ENCODE data around the gene MTHFD1. TPM values are rescaled to one million over a fixed set of nuclear protein-coding genes. Genes with fewer than 3 reads are reported as not detected.

The MTHFD1 gene
- total and polyA plus RNA-seq, 9 of the 15 experiments (the other 6 are each of a cell fraction or from before 2014, with no cell fraction given): 66.7 to 158 (median 90.9) TPM

GRCh38 chr14:64478634-64479250, 90.6 kb downstream of the MTHFD1 start:
- no peak overlapping the region for H3K4me3 ChIP-seq
- no peaks in the 10 kb centered on the region for H3K27me3 ChIP-seq (ENCODE audit: control insufficient read depth in 2 of 2, insufficient read depth in 2 of 2, low read length in 2 of 2)
- no peak overlapping the region for H3K4me2 ChIP-seq (ENCODE audit: insufficient read depth, low read length)
- H3K4me1 ChIP-seq (replicated peaks in 1 of 2; ENCODE audit: control insufficient read depth in 2 of 2, insufficient read depth in 2 of 2, low read length in 2 of 2): no peaks in the 10 kb centered on the region
- no peaks in the 10 kb centered on the region for H3K9me3 ChIP-seq (replicated peaks; ENCODE audit: control insufficient read depth, insufficient read depth, low read depth, low read length)
- ChIA-PET POLR2A (no interaction called here), CTCF (ENCODE audit: low intra/inter-chr PET ratio) (interaction anchor here (0.6 to 2.0 kb wide), 3 partner anchors 49 to 175 kb away, joined by 3 to 13 read pairs (median 3); no protein-coding TSS in a partner anchor)
- no peaks in the 10 kb centered on the region for H4K20me1 ChIP-seq (replicated peaks; ENCODE audit: control insufficient read depth, insufficient read depth, low read length)
- H3K27ac ChIP-seq (ENCODE audit: extremely low read depth, low read depth, low read length): no peak overlapping the region
- H3K9ac ChIP-seq (ENCODE audit: insufficient read depth in 1 of 2, low read depth in 2 of 2, low read length in 2 of 2): no peak overlapping the region
- ATAC-seq (no peak), DNase-seq (ENCODE audit: extremely low read depth in 1 of 4, low spot score in 3 of 4) (no peak), FAIRE-seq (no peak)
- H3K9me1 ChIP-seq (ENCODE audit: control insufficient read depth, insufficient read depth, low read length): no peaks in the 10 kb centered on the region
- no TSS peak for BruUV-seq (replicated peaks)
- TF ChIP-seq HDAC3 (IDR thresholded peaks at IDR 0.05; ENCODE audit: borderline replicate concordance, partially characterized antibody): no peak
- TF ChIP-seq RAD21 (CRISPR knock-in tag; conservative IDR thresholded peaks at IDR 0.05 in 1 of 2, IDR thresholded peaks at IDR 0.05 in 1 of 2): peak; percentile 48 to 51
- TF ChIP-seq SUPT5H (IDR thresholded peaks at IDR 0.05): no peak
- TF ChIP-seq, protein P1, sequence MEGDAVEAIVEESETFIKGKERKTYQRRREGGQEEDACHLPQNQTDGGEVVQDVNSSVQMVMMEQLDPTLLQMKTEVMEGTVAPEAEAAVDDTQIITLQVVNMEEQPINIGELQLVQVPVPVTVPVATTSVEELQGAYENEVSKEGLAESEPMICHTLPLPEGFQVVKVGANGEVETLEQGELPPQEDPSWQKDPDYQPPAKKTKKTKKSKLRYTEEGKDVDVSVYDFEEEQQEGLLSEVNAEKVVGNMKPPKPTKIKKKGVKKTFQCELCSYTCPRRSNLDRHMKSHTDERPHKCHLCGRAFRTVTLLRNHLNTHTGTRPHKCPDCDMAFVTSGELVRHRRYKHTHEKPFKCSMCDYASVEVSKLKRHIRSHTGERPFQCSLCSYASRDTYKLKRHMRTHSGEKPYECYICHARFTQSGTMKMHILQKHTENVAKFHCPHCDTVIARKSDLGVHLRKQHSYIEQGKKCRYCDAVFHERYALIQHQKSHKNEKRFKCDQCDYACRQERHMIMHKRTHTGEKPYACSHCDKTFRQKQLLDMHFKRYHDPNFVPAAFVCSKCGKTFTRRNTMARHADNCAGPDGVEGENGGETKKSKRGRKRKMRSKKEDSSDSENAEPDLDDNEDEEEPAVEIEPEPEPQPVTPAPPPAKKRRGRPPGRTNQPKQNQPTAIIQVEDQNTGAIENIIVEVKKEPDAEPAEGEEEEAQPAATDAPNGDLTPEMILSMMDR (IDR thresholded peaks at IDR 0.05 in 2 of 3, conservative IDR thresholded peaks at IDR 0.05 in 1 of 3; ENCODE audit: insufficient read depth in 2 of 3, low read depth in 1 of 3, low read length in 3 of 3): peak in 2 of 3 experiments; percentile 6 to 51; a peak in 3 of 6 replicates
- no peaks in the 10 kb centered on the region for H3K79me2 ChIP-seq (ENCODE audit: control insufficient read depth, insufficient read depth, low read length)
- in situ Hi-C loops (cut with MboI): no loop called here
- H2AFZ ChIP-seq (ENCODE audit: low read depth, low read length): no peak overlapping the region
- intact Hi-C loops (cut with micrococcal nuclease): loop anchor here (1.0 kb wide), 1 partner anchor 134 kb away; no protein-coding TSS in a partner anchor
- no peaks in the 10 kb centered on the region for H3K36me3 ChIP-seq (ENCODE audit: control insufficient read depth, insufficient read depth, low read length)
